PC-3 (cell line): Measurements from ENCODE around the gene HEPHL1. TPM values are rescaled to one million over a fixed set of nuclear protein-coding genes. Genes with fewer than 3 reads are reported as not detected.
A peak's percentile ranks its signal among the peaks of the same experiment; 100 is the strongest.
"Not testable (repeated sequence)": the region's sequence is repeated elsewhere in the genome, so short reads cannot be mapped to it uniquely, and the experiment has no call there.

Experiments used
- ATAC-seq: fragments of 200-7000 bp; cut with Tn5 transposase; 2 replicates; pipeline ENCODE4 v1.9.1; 2020; ENCODE audit warnings: mild to moderate bottlenecking, moderate library complexity
- BruUV-seq: library from RNA; stranded (reverse); fragments of 400-500 nt; replicated peaks from 2 replicates; lab custom pipeline; 2021; lab: Mats Ljungman, UMichigan
- CTCF ChIA-PET: fragments of 300-600 bp; sonication (Branson Sonifier 250); formaldehyde crosslinking; loops from one replicate; lab custom pipeline; 2022; ENCODE audit warnings: antibody characterized with exemption; lab: Charles Lee
- POLR2A ChIA-PET: fragments of 300-600 bp; sonication (Branson Sonifier 250); formaldehyde crosslinking; loops from one replicate; lab custom pipeline; 2022; ENCODE audit warnings: antibody characterized with exemption; ENCODE audit not compliant: unreplicated experiment; lab: Charles Lee
- DNase-seq: peaks from one replicate; pipeline ENCODE4 v3.0.0-alpha.2; 2015
- H2AFZ ChIP-seq: fragments of 300-600 bp; sonication (generic); 2 replicates; pipeline ENCODE4 v1.6.0; 2016; ENCODE audit warnings: antibody characterized with exemption, low read length
- H3F3A ChIP-seq: fragments of 300-600 bp; sonication (generic); one replicate; pipeline ENCODE4 v1.6.0; 2017; ENCODE audit warnings: antibody characterized with exemption, low read length, control low read depth, mild to moderate bottlenecking; ENCODE audit not compliant: unreplicated experiment
- H3K27ac ChIP-seq: fragments of 300-600 bp; sonication (generic); 2 replicates; pipeline ENCODE4 v1.5.1; 2016; ENCODE audit warnings: mild to moderate bottlenecking, low read length
- H3K27me3 ChIP-seq: fragments of 300-600 bp; sonication (generic); 2 replicates; pipeline ENCODE4 v1.6.1; 2016; ENCODE audit warnings: low read length, mixed read lengths
- H3K36me3 ChIP-seq: fragments of 300-600 bp; sonication (generic); 2 replicates; pipeline ENCODE4 v1.6.1; 2016; ENCODE audit warnings: low read depth, mixed run types, low read length, mixed read lengths
- H3K4me1 ChIP-seq: fragments of 300-600 bp; sonication (generic); 2 replicates; pipeline ENCODE4 v1.5.1; 2016; ENCODE audit warnings: low read length; ENCODE audit not compliant: insufficient read depth
- H3K4me2 ChIP-seq: fragments of 300-600 bp; sonication (generic); 2 replicates; pipeline ENCODE4 v1.6.0; 2016; ENCODE audit warnings: low read length
- H3K4me3 ChIP-seq: fragments of 300-600 bp; sonication (generic); 2 replicates; pipeline ENCODE4 v1.5.1; 2016; ENCODE audit warnings: mild to moderate bottlenecking, low read length, mixed read lengths
- H3K79me2 ChIP-seq: fragments of 300-600 bp; sonication (generic); 2 replicates; pipeline ENCODE4 v1.6.1; 2017; ENCODE audit warnings: low read length, mixed read lengths
- H3K9ac ChIP-seq: fragments of 300-600 bp; sonication (generic); 2 replicates; pipeline ENCODE4 v1.6.0; 2016; ENCODE audit warnings: mild to moderate bottlenecking, low read length
- H3K9me2 ChIP-seq: fragments of 300-600 bp; sonication (generic); replicated peaks from 2 replicates; pipeline ENCODE4 v1.6.1; 2016; ENCODE audit warnings: mixed run types, low read length, mixed read lengths
- H3K9me3 ChIP-seq: fragments of 300-600 bp; sonication (generic); 2 replicates; pipeline ENCODE4 v1.6.1; 2016; ENCODE audit warnings: low read length, mixed read lengths
- H4K20me1 ChIP-seq: fragments of 300-600 bp; sonication (generic); 2 replicates; pipeline ENCODE4 v1.6.1; 2016; ENCODE audit warnings: low read length, mixed read lengths
- EZH2 ChIP-seq: fragments of 300-600 bp; sonication (generic); IDR thresholded peaks from one replicate; pipeline ENCODE4 v1.6.1; 2017; ENCODE audit warnings: antibody characterized with exemption, mild to moderate bottlenecking, low read length; ENCODE audit not compliant: unreplicated experiment
- EZH2phosphoT487 ChIP-seq: fragments of 300-600 bp; sonication (generic); IDR thresholded peaks from 2 replicates; pipeline ENCODE4 v1.6.1; 2018; ENCODE audit warnings: mild to moderate bottlenecking, antibody characterized with exemption, low read length, borderline replicate concordance
- intact Hi-C: fragments of 100-400 bp; cut with micrococcal nuclease; formaldehyde crosslinking; loops from 2 replicates; pipeline ENCODE4 v1.9.0; 2023
- total RNA-seq: library from RNA; depleted of rRNA; stranded (reverse); fragments of >200 nt; gene quantifications from 2 replicates; pipeline ENCODE4 v1.2.3, GENCODE V29; 2014
- TF ChIP-seq, protein P1 (sequence below): fragments of 300-600 bp; sonication (generic); conservative IDR thresholded peaks from 2 replicates; pipeline ENCODE4 v1.5.1; 2017; ENCODE audit warnings: antibody characterized with exemption, low read depth, mild to moderate bottlenecking, low read length

Gene HEPHL1
- total RNA-seq, 1 experiment from 2014 or later, result 4.4 TPM

DNA sequence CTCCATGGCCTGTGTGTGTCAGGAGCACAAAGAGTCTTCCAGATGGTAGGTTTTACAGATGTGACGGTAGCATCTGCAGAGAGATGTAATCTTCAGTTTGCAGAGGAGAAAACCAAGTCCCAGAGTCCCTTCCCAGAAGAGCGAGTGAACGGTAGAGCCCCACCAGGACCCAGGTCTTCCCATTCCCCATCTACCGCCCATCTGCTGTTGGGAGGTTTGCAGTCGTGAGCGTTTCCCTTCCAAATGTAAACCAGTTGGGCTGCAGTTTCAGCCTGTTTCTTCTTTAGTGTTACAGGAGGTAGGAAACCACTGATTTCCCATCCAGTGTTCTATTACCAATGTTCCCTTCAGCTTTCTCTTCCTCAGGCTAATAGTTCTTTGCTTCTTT is 131.5 kb downstream of the HEPHL1 start:
- no peak overlapping the region for H2AFZ ChIP-seq
- H3K27ac ChIP-seq, result peak overlapping the region; percentile 52
- peaks cover 72% of the 10 kb centered on the region for H3K79me2 ChIP-seq
- no peaks in the 10 kb centered on the region for H3K9me2 ChIP-seq
- TF ChIP-seq EZH2phosphoT487 (no peak), EZH2 (no peak)
- TF ChIP-seq, protein P1, sequence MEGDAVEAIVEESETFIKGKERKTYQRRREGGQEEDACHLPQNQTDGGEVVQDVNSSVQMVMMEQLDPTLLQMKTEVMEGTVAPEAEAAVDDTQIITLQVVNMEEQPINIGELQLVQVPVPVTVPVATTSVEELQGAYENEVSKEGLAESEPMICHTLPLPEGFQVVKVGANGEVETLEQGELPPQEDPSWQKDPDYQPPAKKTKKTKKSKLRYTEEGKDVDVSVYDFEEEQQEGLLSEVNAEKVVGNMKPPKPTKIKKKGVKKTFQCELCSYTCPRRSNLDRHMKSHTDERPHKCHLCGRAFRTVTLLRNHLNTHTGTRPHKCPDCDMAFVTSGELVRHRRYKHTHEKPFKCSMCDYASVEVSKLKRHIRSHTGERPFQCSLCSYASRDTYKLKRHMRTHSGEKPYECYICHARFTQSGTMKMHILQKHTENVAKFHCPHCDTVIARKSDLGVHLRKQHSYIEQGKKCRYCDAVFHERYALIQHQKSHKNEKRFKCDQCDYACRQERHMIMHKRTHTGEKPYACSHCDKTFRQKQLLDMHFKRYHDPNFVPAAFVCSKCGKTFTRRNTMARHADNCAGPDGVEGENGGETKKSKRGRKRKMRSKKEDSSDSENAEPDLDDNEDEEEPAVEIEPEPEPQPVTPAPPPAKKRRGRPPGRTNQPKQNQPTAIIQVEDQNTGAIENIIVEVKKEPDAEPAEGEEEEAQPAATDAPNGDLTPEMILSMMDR, result no peak
- H3F3A ChIP-seq, result no peaks in the 10 kb centered on the region
- POLR2A ChIA-PET, result no interaction called here
- intact Hi-C loops, result no loop called here
- ATAC-seq, result no peak
- no peak overlapping the region for H3K4me3 ChIP-seq
- no TSS peak for BruUV-seq
- peaks cover 56% of the 10 kb centered on the region for H3K4me1 ChIP-seq
- no peaks in the 10 kb centered on the region for H3K9me3 ChIP-seq
- H3K9ac ChIP-seq, result no peak overlapping the region
- peaks cover 18% of the 10 kb centered on the region; the same call in 1 of the 2 replicates for H3K36me3 ChIP-seq
- H4K20me1 ChIP-seq, result peaks cover 66% of the 10 kb centered on the region
- peak overlapping the region; percentile 37 for H3K4me2 ChIP-seq
- CTCF ChIA-PET, result interaction anchor here (0.6 to 1.0 kb wide), 2 partner anchors 49 to 257 kb away, joined by 5 read pairs; no protein-coding TSS in a partner anchor
- H3K27me3 ChIP-seq, result no peaks in the 10 kb centered on the region
- no peak for DNase-seq

DNA sequence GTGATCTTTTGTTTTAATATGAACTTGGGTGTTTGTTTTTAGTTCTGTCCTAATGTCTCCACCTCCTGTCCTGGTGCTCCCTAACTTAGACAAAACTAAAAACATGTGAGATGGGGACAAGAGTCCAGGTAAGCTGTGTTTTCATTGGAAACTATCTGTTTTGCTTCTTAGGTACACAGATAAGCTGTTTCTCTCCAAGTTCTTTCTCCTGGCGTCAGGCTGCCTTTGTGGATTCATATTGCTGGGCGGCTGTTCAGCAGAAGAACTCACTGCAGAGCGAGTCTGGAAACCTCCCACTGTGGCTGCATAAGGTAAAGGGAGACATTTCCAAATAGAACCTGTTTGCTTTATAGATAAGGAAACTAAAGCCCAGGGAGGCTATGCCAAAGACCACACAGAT is 132.2 kb downstream of the HEPHL1 start:
- Histone ChIP-seq H3K27me3 (no peaks in the 10 kb centered on the region), H3K9ac (no peak overlapping the region), H3K36me3 (peaks cover 18% of the 10 kb centered on the region; the same call in 1 of the 2 replicates), H4K20me1 (peaks cover 60% of the 10 kb centered on the region), H3K9me3 (no peaks in the 10 kb centered on the region), H3K79me2 (peaks cover 65% of the 10 kb centered on the region), H3K27ac (no peak overlapping the region), H2AFZ (no peak overlapping the region), H3F3A (no peaks in the 10 kb centered on the region), H3K4me1 (peaks cover 51% of the 10 kb centered on the region), H3K4me2 (no peak overlapping the region), H3K9me2 (no peaks in the 10 kb centered on the region), H3K4me3 (no peak overlapping the region)
- TF ChIP-seq, protein P1, result no peak
- no peak for TF ChIP-seq EZH2
- intact Hi-C loops, result no loop called here
- ATAC-seq (no peak), DNase-seq (no peak)
- CTCF ChIA-PET, result no interaction called here
- no TSS peak for BruUV-seq
- POLR2A ChIA-PET, result no interaction called here

DNA sequence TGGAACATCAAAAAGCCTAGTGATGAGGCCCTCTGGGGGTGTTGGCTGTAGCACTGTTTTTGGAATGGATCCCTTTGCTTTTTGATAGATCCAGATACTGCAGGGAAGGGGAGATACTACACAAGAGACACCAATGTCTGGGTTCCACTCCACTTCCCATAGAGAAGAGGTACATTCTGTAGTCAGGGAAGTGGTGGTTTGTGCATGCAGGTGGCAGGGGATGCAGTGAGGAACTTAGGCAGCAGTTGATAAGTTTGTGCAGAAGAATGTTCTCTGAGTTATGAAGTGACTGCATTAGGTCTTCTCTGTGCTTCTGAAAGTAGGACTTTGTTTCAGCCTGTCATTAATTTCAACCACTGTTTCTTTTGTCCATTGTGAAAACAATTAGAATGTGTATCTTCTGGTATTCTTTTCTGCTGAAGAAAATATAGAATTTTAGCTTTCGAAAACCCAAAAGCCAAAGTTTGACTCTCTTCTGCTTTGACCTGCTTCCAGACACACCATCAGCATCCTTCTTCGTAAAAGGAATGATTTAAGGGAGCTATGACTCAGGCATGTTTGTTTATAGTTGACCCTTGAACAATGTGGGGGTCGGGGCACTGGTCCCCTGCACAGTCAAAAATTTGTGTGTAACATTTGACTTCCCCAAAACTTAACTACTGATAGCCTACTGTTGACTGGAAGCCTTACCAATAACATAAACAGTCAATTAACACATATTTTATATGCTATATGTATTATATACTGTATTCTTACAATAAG is 133.1 kb downstream of the HEPHL1 start:
- H2AFZ ChIP-seq, result no peak overlapping the region
- no peaks in the 10 kb centered on the region for H3K9me3 ChIP-seq
- intact Hi-C loops, result no loop called here
- no peak for TF ChIP-seq EZH2
- TF ChIP-seq, protein P1, result no peak
- TF ChIP-seq EZH2phosphoT487, result no peak
- peaks cover 51% of the 10 kb centered on the region for H4K20me1 ChIP-seq
- peaks cover 41% of the 10 kb centered on the region for H3K4me1 ChIP-seq
- H3K9me2 ChIP-seq, result no peaks in the 10 kb centered on the region
- H3K27ac ChIP-seq, result no peak overlapping the region
- H3F3A ChIP-seq, result no peaks in the 10 kb centered on the region
- DNase-seq (no peak), ATAC-seq (no peak)
- peaks cover 18% of the 10 kb centered on the region; the same call in 1 of the 2 replicates for H3K36me3 ChIP-seq
- peaks cover 55% of the 10 kb centered on the region for H3K79me2 ChIP-seq
- POLR2A ChIA-PET, result no interaction called here
- H3K27me3 ChIP-seq, result no peaks in the 10 kb centered on the region
- CTCF ChIA-PET, result no interaction called here
- no peak overlapping the region for H3K4me3 ChIP-seq
- BruUV-seq, result no TSS peak
- H3K9ac ChIP-seq, result no peak overlapping the region
- no peak overlapping the region for H3K4me2 ChIP-seq

DNA sequence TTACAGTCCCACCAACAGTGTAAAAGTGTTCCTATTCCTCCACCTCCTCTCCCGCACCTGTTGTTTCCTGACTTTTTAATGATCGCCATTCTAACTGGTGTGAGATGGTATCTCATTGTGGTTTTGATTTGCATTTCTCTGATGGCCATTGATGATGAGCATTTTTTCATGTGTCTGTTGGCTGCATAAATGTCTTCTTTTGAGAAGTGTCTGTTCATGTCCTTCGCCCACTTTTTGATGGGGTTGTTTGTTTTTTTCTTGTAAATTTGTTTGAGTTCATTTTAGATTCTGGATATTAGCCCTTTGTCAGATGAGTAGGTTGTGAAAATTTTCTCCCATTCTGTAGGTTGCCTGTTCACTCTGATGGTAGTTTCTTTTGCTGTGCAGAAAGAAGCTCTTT is 136.2 kb downstream of the HEPHL1 start:
- Histone ChIP-seq H4K20me1 (peaks cover 24% of the 10 kb centered on the region; the same call in 1 of the 2 replicates), H3K4me1 (peaks cover 11% of the 10 kb centered on the region), H3K36me3 (peaks cover 18% of the 10 kb centered on the region; the same call in 1 of the 2 replicates), H3K79me2 (peaks cover 33% of the 10 kb centered on the region)
- H3K4me3 ChIP-seq, CTCF ChIA-PET, H2AFZ ChIP-seq, H3F3A ChIP-seq, ATAC-seq, POLR2A ChIA-PET, H3K9ac ChIP-seq, DNase-seq, H3K4me2 ChIP-seq, BruUV-seq, H3K27ac ChIP-seq, H3K27me3 ChIP-seq, H3K9me2 ChIP-seq, H3K9me3 ChIP-seq, intact Hi-C loops: not testable (repeated sequence)
